Kidney (tissue), 14 donors: ENCODE data around the gene PRRG3. TPM values are rescaled to one million over a fixed set of nuclear protein-coding genes. Genes with fewer than 3 reads are reported as not detected.

ENCODE experiments used
- DNase-seq, 5 donors: peaks; one replicate each; pipeline ENCODE4 v3.0.0-alpha.2; 2013 to 2020
- FAIRE-seq: peaks from 2 replicates; lab custom pipeline; 2012; peaks lifted over from hg19 to GRCh38; lab: Jason Lieb, UNC
- H3K27ac ChIP-seq, 2 donors: one replicate each; pipeline ENCODE4 v1.7.0; 2013; ENCODE audit warnings: low read depth in 2 of 2, low read length in 2 of 2, inconsistent platforms in 1 of 2
- H3K27me3 ChIP-seq: one replicate; pipeline ENCODE4 v1.7.1; 2013; ENCODE audit warnings: low read length, inconsistent platforms; ENCODE audit not compliant: control insufficient read depth, insufficient read depth
- H3K36me3 ChIP-seq, 3 donors: one replicate each; pipeline versions ENCODE4 v1.7.0 to v1.7.1; 2013; ENCODE audit warnings: low read length in 3 of 3, control low read depth in 1 of 3, inconsistent platforms in 1 of 3; ENCODE audit not compliant: insufficient read depth in 3 of 3, control insufficient read depth in 2 of 3
- H3K4me1 ChIP-seq, 3 donors: one replicate each; pipeline versions ENCODE4 v1.7.0 to v1.7.1; 2013; ENCODE audit warnings: low read length in 3 of 3, inconsistent platforms in 1 of 3, low read depth in 1 of 3; ENCODE audit not compliant: control insufficient read depth in 2 of 3, insufficient read depth in 2 of 3
- H3K4me3 ChIP-seq, 3 donors: one replicate each; pipeline versions ENCODE4 v1.7.0 to v1.8.1; 2013; ENCODE audit warnings: low read length in 3 of 3, control low read depth in 1 of 3, inconsistent platforms in 1 of 3
- H3K9ac ChIP-seq, 3 donors: one replicate each; pipeline versions ENCODE4 v1.7.0 to v1.7.1; 2013; ENCODE audit warnings: low read length in 3 of 3, control low read depth in 1 of 3, inconsistent platforms in 1 of 3
- H3K9me3 ChIP-seq, 3 donors: one replicate each; pipeline versions ENCODE4 v1.7.0 to v1.7.1; 2013; ENCODE audit warnings: low read length in 3 of 3, control low read depth in 1 of 3, inconsistent platforms in 1 of 3; ENCODE audit not compliant: control insufficient read depth in 2 of 3, insufficient read depth in 1 of 3
- intact Hi-C: fragments of 100-400 bp; cut with DNase I; formaldehyde crosslinking; loops from one replicate; pipeline ENCODE4 v1.11.1; 2022
- polyA plus RNA-seq: library from polyadenylated mRNA; stranded (reverse); fragments of 350-450 nt; fragmentation: Illumina TruSeq; extraction: RNeasy Lipid Tissue Mini Kit (QIAGEN cat#74804); gene quantifications from one replicate; pipeline ENCODE4 v1.2.3, GENCODE V29; 2014; ENCODE audit warnings: low read depth, low replicate concordance; ENCODE audit not compliant: insufficient read depth
- total RNA-seq: library from RNA; stranded (reverse); fragmentation: NEBNext Ultra II Directional; extraction: Animal tissue kit (Norgen Biotek cat#: 25700); gene quantifications from one replicate; pipeline ENCODE4 v1.2.1, GENCODE V29; 2021
- TF ChIP-seq, protein P1 (sequence below): IDR thresholded peaks from 3 replicates; pipeline ENCODE4 v1.5.1; 2012; ENCODE audit warnings: mild to moderate bottlenecking, moderate library complexity, borderline replicate concordance; ENCODE audit not compliant: insufficient read depth; ENCODE audit errors: extremely low read depth
- donor health status: control.
- donor health status: control.
- donor health status: control.
- donor health status: control.
- donor health status: control.
- donor health status: DM: yes; HTN: yes; CAD: no.
- donor health status: Normal renal cell carcinoma (clear cell type).

PRRG3 gene
- total and polyA plus RNA-seq, 2 donors from 2014 or later: 0.24 to 0.44 TPM

DNA sequence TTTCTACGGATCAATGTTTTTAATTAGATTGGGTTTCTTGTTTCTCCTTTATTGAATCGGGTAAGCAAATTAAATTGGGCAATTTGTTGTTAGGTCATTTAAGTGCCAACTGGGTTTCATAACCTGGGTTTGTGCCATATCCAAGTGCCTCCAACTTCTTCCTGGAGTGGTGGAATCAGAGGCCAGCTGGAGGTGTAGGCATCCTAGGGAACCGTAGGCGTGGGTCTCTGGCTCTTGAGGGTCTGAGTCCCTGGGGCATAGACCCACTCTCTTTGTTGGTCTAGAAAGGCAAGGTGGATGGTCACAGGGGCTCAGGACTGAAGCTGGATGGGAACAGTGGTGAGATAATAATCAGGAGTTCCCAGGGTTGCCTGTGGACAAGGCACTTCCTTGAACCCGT is 57.6 kb downstream of the PRRG3 start:
- TF ChIP-seq, protein P1, sequence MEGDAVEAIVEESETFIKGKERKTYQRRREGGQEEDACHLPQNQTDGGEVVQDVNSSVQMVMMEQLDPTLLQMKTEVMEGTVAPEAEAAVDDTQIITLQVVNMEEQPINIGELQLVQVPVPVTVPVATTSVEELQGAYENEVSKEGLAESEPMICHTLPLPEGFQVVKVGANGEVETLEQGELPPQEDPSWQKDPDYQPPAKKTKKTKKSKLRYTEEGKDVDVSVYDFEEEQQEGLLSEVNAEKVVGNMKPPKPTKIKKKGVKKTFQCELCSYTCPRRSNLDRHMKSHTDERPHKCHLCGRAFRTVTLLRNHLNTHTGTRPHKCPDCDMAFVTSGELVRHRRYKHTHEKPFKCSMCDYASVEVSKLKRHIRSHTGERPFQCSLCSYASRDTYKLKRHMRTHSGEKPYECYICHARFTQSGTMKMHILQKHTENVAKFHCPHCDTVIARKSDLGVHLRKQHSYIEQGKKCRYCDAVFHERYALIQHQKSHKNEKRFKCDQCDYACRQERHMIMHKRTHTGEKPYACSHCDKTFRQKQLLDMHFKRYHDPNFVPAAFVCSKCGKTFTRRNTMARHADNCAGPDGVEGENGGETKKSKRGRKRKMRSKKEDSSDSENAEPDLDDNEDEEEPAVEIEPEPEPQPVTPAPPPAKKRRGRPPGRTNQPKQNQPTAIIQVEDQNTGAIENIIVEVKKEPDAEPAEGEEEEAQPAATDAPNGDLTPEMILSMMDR: no peak
- DNase-seq (no peak), FAIRE-seq (no peak)
- Histone ChIP-seq H3K4me3 (no peak overlapping the region), H3K9me3 (no peaks in the 10 kb centered on the region), H3K27me3 (no peaks in the 10 kb centered on the region), H3K27ac (no peak overlapping the region), H3K36me3 (no peaks in the 10 kb centered on the region), H3K4me1 (peaks cover 0 to 3% (median 0%) of the 10 kb centered on the region in 3 donors), H3K9ac (no peak overlapping the region)
- intact Hi-C loops: no loop called here

DNA sequence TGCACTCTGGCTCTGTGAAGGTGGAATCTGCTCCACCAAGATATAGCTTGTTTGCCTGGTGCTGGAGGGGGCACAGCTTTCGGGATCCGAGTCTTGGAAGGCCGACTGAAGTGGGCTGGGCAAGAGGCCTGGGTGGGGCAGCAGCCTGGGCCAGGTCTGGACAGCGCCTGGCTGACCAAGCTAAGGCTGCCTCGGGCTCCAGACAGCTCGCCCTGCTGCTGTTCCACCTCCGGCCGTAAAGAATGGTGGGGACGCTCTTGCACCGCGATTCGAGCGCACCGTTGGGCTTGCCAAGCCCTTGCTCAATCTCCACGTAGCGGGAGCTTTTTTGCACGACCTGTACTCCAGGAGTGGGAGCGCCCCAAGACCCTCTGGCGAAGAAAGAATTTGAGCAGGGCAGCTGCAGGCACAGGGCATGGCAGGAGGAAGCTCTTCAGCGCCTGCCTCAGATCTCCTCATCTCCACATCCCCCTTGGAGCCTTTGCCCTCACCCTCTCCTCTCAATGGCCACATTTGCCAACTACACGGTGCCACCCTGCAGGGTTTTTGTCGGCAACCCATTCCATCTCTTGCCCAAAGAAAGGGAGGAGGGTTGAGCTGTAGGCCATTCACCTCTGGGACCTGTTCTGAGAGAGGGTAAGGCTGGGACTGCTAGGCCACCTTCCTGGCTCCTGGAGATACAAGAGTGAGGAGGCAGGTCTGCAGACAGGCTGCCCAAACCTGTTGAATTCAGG is 58.2 kb downstream of the PRRG3 start:
- Histone ChIP-seq H3K27ac (no peak overlapping the region), H3K9ac (no peak overlapping the region), H3K27me3 (no peaks in the 10 kb centered on the region), H3K4me1 (peaks cover 0 to 3% (median 0%) of the 10 kb centered on the region in 3 donors), H3K36me3 (no peaks in the 10 kb centered on the region), H3K9me3 (no peaks in the 10 kb centered on the region), H3K4me3 (no peak overlapping the region)
- TF ChIP-seq, protein P1: peak; percentile 64
- peak in 4 of 5 donors; percentile 53 to 63 (median 62) for DNase-seq
- no peak for FAIRE-seq
- intact Hi-C loops: no loop called here

DNA sequence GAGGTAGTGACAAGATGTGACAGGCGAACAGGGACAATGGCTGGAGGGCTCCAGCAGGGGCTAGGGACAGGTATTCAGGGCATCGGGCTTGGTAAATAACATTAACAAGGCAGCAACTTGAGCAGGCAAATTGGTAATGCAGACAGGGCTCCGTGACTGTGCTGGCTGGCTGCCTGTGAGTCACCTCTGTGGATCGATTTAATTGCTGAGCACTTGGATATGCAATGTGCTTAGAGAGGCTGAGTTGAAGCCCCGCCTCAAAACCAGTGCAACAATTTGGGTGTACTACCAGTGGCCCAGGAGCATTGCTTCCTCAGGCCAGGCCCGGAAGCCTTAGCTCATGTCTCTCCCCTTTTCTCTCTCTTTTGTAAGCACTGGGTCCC is 58.8 kb downstream of the PRRG3 start:
- H3K9me3 ChIP-seq: no peaks in the 10 kb centered on the region
- TF ChIP-seq, protein P1: no peak
- intact Hi-C loops: no loop called here
- H3K9ac ChIP-seq: no peak overlapping the region
- FAIRE-seq (no peak), DNase-seq (no peak)
- H3K27me3 ChIP-seq: no peaks in the 10 kb centered on the region
- no peak overlapping the region for H3K27ac ChIP-seq
- H3K4me1 ChIP-seq: peaks cover 0 to 3% (median 0%) of the 10 kb centered on the region in 3 donors
- H3K36me3 ChIP-seq: no peaks in the 10 kb centered on the region
- no peak overlapping the region for H3K4me3 ChIP-seq
